ENCODE measurements around the gene GHRL. TPM values are rescaled to one million over a fixed set of nuclear protein-coding genes. Genes with fewer than 3 reads are reported as not detected.
"Not testable (repeated sequence)": the region's sequence is repeated elsewhere in the genome, so short reads cannot be mapped to it uniquely, and the experiment has no call there.

GHRL gene
- total and polyA plus RNA-seq, 12 donors, result 0.12 to 1.0 (median 0.81) TPM; not detected in 3

- Histone ChIP-seq H3K27me3 (no peaks in the 10 kb centered on the region), H3K4me1 (peaks cover 4 to 50% (median 23%) of the 10 kb centered on the region in 9 donors), H3K9me3 (no peaks in the 10 kb centered on the region), H3K4me3 (no peak overlapping the region), H3K36me3 (peaks cover 0 to 92% (median 27%) of the 10 kb centered on the region in 9 donors), H3K27ac (no peak overlapping the region)
- ATAC-seq (no peak), DNase-seq (no peak)
- intact Hi-C loops (cut with DNase I), result no loop called here
- 98 to 99% methylated on average over 5 of the region's 5 CpGs for WGBS, 2 donors
- TF ChIP-seq CTCF (IDR thresholded peaks at IDR 0.05), result no peak
Observed at GRCh38 chr3:10269443-10269842, 23.3 kb downstream of the GHRL start.

- H3K36me3 ChIP-seq, result peaks cover 0 to 94% (median 27%) of the 10 kb centered on the region in 9 donors
- DNase-seq (no peak), ATAC-seq (peak in 1 of 8 donors; percentile 16)
- no peaks in the 10 kb centered on the region for H3K9me3 ChIP-seq
- no peak for TF ChIP-seq CTCF (IDR thresholded peaks at IDR 0.05)
- no peak overlapping the region for H3K4me3 ChIP-seq
- H3K27ac ChIP-seq, result no peak overlapping the region
- 70 to 80% methylated on average over 5 of the region's 5 CpGs for WGBS, 2 donors
- intact Hi-C loops (cut with DNase I), result no loop called here
- H3K4me1 ChIP-seq, result peaks cover 3 to 50% (median 22%) of the 10 kb centered on the region in 9 donors
- no peaks in the 10 kb centered on the region for H3K27me3 ChIP-seq
Observed at GRCh38 chr3:10268930-10269329, 23.8 kb downstream of the GHRL start.

- Histone ChIP-seq H3K27ac (no peak overlapping the region), H3K9me3 (no peaks in the 10 kb centered on the region), H3K4me1 (peaks cover 0 to 50% (median 19%) of the 10 kb centered on the region in 9 donors), H3K27me3 (no peaks in the 10 kb centered on the region), H3K4me3 (no peak overlapping the region), H3K36me3 (peaks cover 0 to 94% (median 23%) of the 10 kb centered on the region in 9 donors)
- intact Hi-C loops (cut with DNase I), result no loop called here
- DNase-seq (no peak), ATAC-seq (no peak)
- no peak for TF ChIP-seq CTCF (IDR thresholded peaks at IDR 0.05)
Observed at GRCh38 chr3:10268116-10268515, 24.6 kb downstream of the GHRL start.

- H3K4me3 ChIP-seq; DNase-seq; H3K9me3 ChIP-seq; H3K27me3 ChIP-seq; ATAC-seq; H3K27ac ChIP-seq; intact Hi-C loops (cut with DNase I): not testable (repeated sequence)
- peaks cover 0 to 43% (median 18%) of the 10 kb centered on the region in 9 donors for H3K4me1 ChIP-seq
- peaks cover 0 to 94% (median 13%) of the 10 kb centered on the region in 9 donors for H3K36me3 ChIP-seq
- whole genome bisulfite sequencing, 2 donors, result 80 to 91% methylated on average over 7 of the region's 7 CpGs
Observed at GRCh38 chr3:10266936-10267335, 25.8 kb downstream of the GHRL start.

- no peak overlapping the region for H3K4me3 ChIP-seq
- H3K27me3 ChIP-seq, result no peaks in the 10 kb centered on the region
- H3K4me1 ChIP-seq, result peaks cover 0 to 43% (median 24%) of the 10 kb centered on the region in 9 donors
- H3K9me3 ChIP-seq, result no peaks in the 10 kb centered on the region
- 97 to 98% methylated on average over 2 of the region's 2 CpGs for WGBS, 2 donors
- no peak overlapping the region for H3K27ac ChIP-seq
- no peak for ATAC-seq
- DNase-seq, result no peak
- peaks cover 0 to 94% (median 9%) of the 10 kb centered on the region in 9 donors for H3K36me3 ChIP-seq
- TF ChIP-seq CTCF (IDR thresholded peaks at IDR 0.05), result no peak
- intact Hi-C loops (cut with DNase I), result no loop called here
Observed at GRCh38 chr3:10265833-10266232, 26.9 kb downstream of the GHRL start.

Measured in heart right ventricle (tissue), 16 donors.